ENCODE data around the gene PRX. TPM values are rescaled to one million over a fixed set of nuclear protein-coding genes. Genes with fewer than 3 reads are reported as not detected.
A peak's percentile ranks its signal among the peaks of the same experiment; 100 is the strongest.

PRX gene, protein sequence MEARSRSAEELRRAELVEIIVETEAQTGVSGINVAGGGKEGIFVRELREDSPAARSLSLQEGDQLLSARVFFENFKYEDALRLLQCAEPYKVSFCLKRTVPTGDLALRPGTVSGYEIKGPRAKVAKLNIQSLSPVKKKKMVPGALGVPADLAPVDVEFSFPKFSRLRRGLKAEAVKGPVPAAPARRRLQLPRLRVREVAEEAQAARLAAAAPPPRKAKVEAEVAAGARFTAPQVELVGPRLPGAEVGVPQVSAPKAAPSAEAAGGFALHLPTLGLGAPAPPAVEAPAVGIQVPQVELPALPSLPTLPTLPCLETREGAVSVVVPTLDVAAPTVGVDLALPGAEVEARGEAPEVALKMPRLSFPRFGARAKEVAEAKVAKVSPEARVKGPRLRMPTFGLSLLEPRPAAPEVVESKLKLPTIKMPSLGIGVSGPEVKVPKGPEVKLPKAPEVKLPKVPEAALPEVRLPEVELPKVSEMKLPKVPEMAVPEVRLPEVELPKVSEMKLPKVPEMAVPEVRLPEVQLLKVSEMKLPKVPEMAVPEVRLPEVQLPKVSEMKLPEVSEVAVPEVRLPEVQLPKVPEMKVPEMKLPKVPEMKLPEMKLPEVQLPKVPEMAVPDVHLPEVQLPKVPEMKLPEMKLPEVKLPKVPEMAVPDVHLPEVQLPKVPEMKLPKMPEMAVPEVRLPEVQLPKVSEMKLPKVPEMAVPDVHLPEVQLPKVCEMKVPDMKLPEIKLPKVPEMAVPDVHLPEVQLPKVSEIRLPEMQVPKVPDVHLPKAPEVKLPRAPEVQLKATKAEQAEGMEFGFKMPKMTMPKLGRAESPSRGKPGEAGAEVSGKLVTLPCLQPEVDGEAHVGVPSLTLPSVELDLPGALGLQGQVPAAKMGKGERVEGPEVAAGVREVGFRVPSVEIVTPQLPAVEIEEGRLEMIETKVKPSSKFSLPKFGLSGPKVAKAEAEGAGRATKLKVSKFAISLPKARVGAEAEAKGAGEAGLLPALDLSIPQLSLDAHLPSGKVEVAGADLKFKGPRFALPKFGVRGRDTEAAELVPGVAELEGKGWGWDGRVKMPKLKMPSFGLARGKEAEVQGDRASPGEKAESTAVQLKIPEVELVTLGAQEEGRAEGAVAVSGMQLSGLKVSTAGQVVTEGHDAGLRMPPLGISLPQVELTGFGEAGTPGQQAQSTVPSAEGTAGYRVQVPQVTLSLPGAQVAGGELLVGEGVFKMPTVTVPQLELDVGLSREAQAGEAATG (N-terminal part only)
- polyA plus RNA-seq (2013, experiment 1 of 2): 1.9 TPM
- 1.9 TPM for polyA plus RNA-seq (2013, experiment 2 of 2)

DNA sequence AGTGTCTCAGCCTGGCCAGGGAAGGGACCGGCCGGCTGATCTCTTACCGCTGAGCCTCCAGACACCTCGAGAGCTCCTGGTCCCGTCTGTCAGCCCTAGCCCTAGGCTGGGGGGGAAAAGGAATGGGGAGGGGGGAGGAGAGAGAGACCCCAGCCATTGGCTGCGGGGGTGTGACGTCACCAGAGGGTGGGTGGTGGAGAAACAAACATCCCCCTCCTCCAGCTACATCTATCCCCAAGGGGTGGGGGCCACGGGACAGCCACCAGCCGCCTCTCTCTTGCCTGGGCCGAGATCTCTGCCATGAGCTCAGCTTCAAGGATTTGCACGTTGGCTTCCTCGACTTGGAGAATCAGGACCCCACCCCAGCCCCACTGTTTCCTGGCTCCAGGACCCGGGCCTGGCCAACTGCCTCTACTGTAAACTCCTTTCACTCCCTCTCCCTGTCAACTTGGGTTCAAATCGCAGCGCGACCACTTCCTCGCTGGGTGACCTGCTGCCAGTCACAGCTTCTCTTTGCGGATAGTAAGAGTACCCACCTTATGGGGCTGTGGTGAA lies at the start of gene PRX:
Gene PRX (minus strand): TSS at position 88 of the 555 bp plus-strand sequence. CDS start 5,446 bp downstream, outside the sequence.
- Histone ChIP-seq H3K27me3 (ENCODE audit: control insufficient read depth in 3 of 3, insufficient read depth in 3 of 3, low read depth in 1 of 3, low read length in 3 of 3) (no peaks in the 10 kb centered on the region), H3K4ac (ENCODE audit: low read length) (no peak within 1 kb of the TSS), H3K4me2 (ENCODE audit: insufficient read depth, low read length, poor library complexity, severe bottlenecking) (no peak within 1 kb of the TSS), H2BK5ac (ENCODE audit: low read length) (no peak within 1 kb of the TSS), H4K8ac (ENCODE audit: low read depth, low read length) (no peak within 1 kb of the TSS), H3K79me1 (ENCODE audit: low read depth, low read length) (no peaks in the 10 kb centered on the region), H3K4me3 (ENCODE audit: low read length in 2 of 2) (peak within 1 kb of the TSS in 1 of 2 donors; percentile 9), H2BK12ac (ENCODE audit: low read length) (peak within 1 kb of the TSS; percentile 18), H2BK15ac (ENCODE audit: low read length) (no peak within 1 kb of the TSS), H3K14ac (ENCODE audit: low read length) (peak within 1 kb of the TSS; percentile 21), H2BK120ac (ENCODE audit: low read depth, low read length) (no peak within 1 kb of the TSS), H2AFZ (ENCODE audit: low read length) (peak within 1 kb of the TSS; percentile 84), H3K23ac (ENCODE audit: low read depth, low read length, poor library complexity) (no peak within 1 kb of the TSS), H4K91ac (ENCODE audit: low read depth, low read length, poor library complexity) (no peak within 1 kb of the TSS), H3K4me1 (ENCODE audit: control insufficient read depth in 2 of 2, insufficient read depth in 1 of 2, low read depth in 1 of 2, low read length in 2 of 2) (peaks cover 12 to 26% of the 10 kb centered on the region in 2 donors), H3K9ac (ENCODE audit: low read depth, low read length, poor library complexity) (no peak within 1 kb of the TSS), H3K18ac (ENCODE audit: low read length) (peak within 1 kb of the TSS; percentile 32), H3K36me3 (replicated peaks in 1 of 2; ENCODE audit: control insufficient read depth in 2 of 2, insufficient read depth in 2 of 2, low read length in 2 of 2) (no peaks in the 10 kb centered on the region), H3K9me3 (replicated peaks in 1 of 2; ENCODE audit: control insufficient read depth in 2 of 2, insufficient read depth in 1 of 2, low read depth in 1 of 2, low read length in 2 of 2) (no peaks in the 10 kb centered on the region), H2AK5ac (ENCODE audit: low read depth, low read length) (peak within 1 kb of the TSS; percentile 96), H3K27ac (replicated peaks; ENCODE audit: low read length) (no peak within 1 kb of the TSS)
- WGBS, 2 donors (ENCODE audit: extremely low coverage in 2 of 2, insufficient read length in 2 of 2, insufficient replicate concordance in 1 of 2): no CpG with 5 or more reads among the region's 18 CpGs
- DNase-seq (ENCODE audit: low spot score): no peak

DNA sequence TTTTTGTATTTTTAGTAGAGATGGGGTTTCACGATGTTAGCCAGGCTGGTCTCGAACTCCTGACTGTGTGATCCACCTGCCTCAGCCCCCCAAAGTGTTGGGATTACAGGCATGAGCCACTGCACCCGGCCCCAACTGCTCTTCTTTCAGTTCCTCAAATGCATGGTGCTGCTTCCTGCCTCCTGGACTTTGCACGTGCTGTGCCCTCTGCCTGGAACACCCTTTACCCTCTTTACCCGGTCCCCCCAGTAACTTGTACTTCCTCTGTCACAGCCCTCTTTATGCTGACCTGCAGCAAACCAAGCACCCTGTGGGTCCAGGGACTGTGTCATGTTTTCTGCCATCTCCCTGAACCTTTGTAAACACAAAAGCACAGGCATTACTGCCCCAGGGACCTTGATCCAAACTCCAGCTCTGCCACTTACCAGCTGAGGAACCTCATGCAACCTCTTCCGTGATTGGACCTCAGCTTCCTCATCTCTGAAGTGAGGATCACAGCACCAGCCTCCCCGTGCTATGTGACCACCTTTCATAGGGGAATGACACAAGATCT lies 48.6 kb upstream of the PRX start:
- no peak overlapping the region for H4K8ac ChIP-seq (ENCODE audit: low read depth, low read length)
- no peak overlapping the region for H3K9ac ChIP-seq (ENCODE audit: low read depth, low read length, poor library complexity)
- no CpG with 5 or more reads among the region's 7 CpGs for WGBS, 2 donors (ENCODE audit: extremely low coverage in 2 of 2, insufficient read length in 2 of 2, insufficient replicate concordance in 1 of 2)
- H3K27ac ChIP-seq (replicated peaks; ENCODE audit: low read length): no peak overlapping the region
- H3K27me3 ChIP-seq (ENCODE audit: control insufficient read depth in 3 of 3, insufficient read depth in 3 of 3, low read depth in 1 of 3, low read length in 3 of 3): peaks cover 5 to 14% (median 8%) of the 10 kb centered on the region in 3 experiments
- no peak overlapping the region for H3K18ac ChIP-seq (ENCODE audit: low read length)
- H2AK5ac ChIP-seq (ENCODE audit: low read depth, low read length): no peak overlapping the region
- no peak overlapping the region for H3K4me2 ChIP-seq (ENCODE audit: insufficient read depth, low read length, poor library complexity, severe bottlenecking)
- H3K4me1 ChIP-seq (ENCODE audit: control insufficient read depth in 2 of 2, insufficient read depth in 1 of 2, low read depth in 1 of 2, low read length in 2 of 2): peaks cover 13 to 15% of the 10 kb centered on the region in 2 donors
- no peak overlapping the region for H2BK120ac ChIP-seq (ENCODE audit: low read depth, low read length)
- H2AFZ ChIP-seq (ENCODE audit: low read length): no peak overlapping the region
- no peak for DNase-seq (ENCODE audit: low spot score)
- H3K79me1 ChIP-seq (ENCODE audit: low read depth, low read length): no peaks in the 10 kb centered on the region
- no peak overlapping the region for H3K23ac ChIP-seq (ENCODE audit: low read depth, low read length, poor library complexity)
- H3K36me3 ChIP-seq (replicated peaks in 1 of 2; ENCODE audit: control insufficient read depth in 2 of 2, insufficient read depth in 2 of 2, low read length in 2 of 2): no peaks in the 10 kb centered on the region
- H2BK15ac ChIP-seq (ENCODE audit: low read length): no peak overlapping the region
- no peak overlapping the region for H3K14ac ChIP-seq (ENCODE audit: low read length)
- H3K4ac ChIP-seq (ENCODE audit: low read length): no peak overlapping the region
- H2BK5ac ChIP-seq (ENCODE audit: low read length): no peak overlapping the region
- H4K91ac ChIP-seq (ENCODE audit: low read depth, low read length, poor library complexity): no peak overlapping the region
- peaks cover 0 to 7% of the 10 kb centered on the region in 2 donors for H3K9me3 ChIP-seq (replicated peaks in 1 of 2; ENCODE audit: control insufficient read depth in 2 of 2, insufficient read depth in 1 of 2, low read depth in 1 of 2, low read length in 2 of 2)
- H2BK12ac ChIP-seq (ENCODE audit: low read length): no peak overlapping the region
- H3K4me3 ChIP-seq (ENCODE audit: low read length in 2 of 2): no peak overlapping the region

DNA sequence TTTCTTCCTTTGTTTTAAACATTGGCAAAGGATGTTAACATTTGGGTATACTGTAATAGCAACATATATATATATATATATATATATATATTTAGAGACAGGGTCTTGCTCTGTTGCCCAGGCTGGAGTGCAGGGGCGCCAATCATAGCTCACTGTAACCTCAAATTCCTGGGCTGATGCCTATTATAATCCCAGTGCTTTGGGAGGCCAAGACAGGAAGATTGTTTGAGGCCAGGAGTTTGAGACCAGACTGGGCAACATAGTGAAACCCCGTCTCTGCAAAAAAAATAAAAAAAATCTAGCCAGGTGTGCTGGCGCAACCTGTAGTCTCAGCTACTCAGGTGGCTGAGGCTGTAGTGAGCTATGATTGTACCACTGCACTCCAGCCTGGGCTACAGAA lies 47.0 kb upstream of the PRX start:
- no peak overlapping the region for H3K23ac ChIP-seq (ENCODE audit: low read depth, low read length, poor library complexity)
- H4K91ac ChIP-seq (ENCODE audit: low read depth, low read length, poor library complexity): no peak overlapping the region
- no CpG with 5 or more reads among the region's 3 CpGs for WGBS, 2 donors (ENCODE audit: extremely low coverage in 2 of 2, insufficient read length in 2 of 2, insufficient replicate concordance in 1 of 2)
- H3K4me1 ChIP-seq (ENCODE audit: control insufficient read depth in 2 of 2, insufficient read depth in 1 of 2, low read depth in 1 of 2, low read length in 2 of 2): peaks cover 3 to 7% of the 10 kb centered on the region in 2 donors
- DNase-seq (ENCODE audit: low spot score): no peak
- H2BK15ac ChIP-seq (ENCODE audit: low read length): no peak overlapping the region
- H2BK12ac ChIP-seq (ENCODE audit: low read length): no peak overlapping the region
- H3K27ac ChIP-seq (replicated peaks; ENCODE audit: low read length): no peak overlapping the region
- no peaks in the 10 kb centered on the region for H3K36me3 ChIP-seq (replicated peaks in 1 of 2; ENCODE audit: control insufficient read depth in 2 of 2, insufficient read depth in 2 of 2, low read length in 2 of 2)
- H2BK5ac ChIP-seq (ENCODE audit: low read length): no peak overlapping the region
- H3K27me3 ChIP-seq (ENCODE audit: control insufficient read depth in 3 of 3, insufficient read depth in 3 of 3, low read depth in 1 of 3, low read length in 3 of 3): peaks cover 0 to 6% (median 0%) of the 10 kb centered on the region in 3 experiments
- no peak overlapping the region for H4K8ac ChIP-seq (ENCODE audit: low read depth, low read length)
- no peak overlapping the region for H3K4ac ChIP-seq (ENCODE audit: low read length)
- no peak overlapping the region for H2BK120ac ChIP-seq (ENCODE audit: low read depth, low read length)
- H3K4me2 ChIP-seq (ENCODE audit: insufficient read depth, low read length, poor library complexity, severe bottlenecking): no peak overlapping the region
- H2AFZ ChIP-seq (ENCODE audit: low read length): no peak overlapping the region
- no peak overlapping the region for H3K9ac ChIP-seq (ENCODE audit: low read depth, low read length, poor library complexity)
- H3K9me3 ChIP-seq (replicated peaks in 1 of 2; ENCODE audit: control insufficient read depth in 2 of 2, insufficient read depth in 1 of 2, low read depth in 1 of 2, low read length in 2 of 2): no peaks in the 10 kb centered on the region
- H3K79me1 ChIP-seq (ENCODE audit: low read depth, low read length): no peaks in the 10 kb centered on the region
- H3K14ac ChIP-seq (ENCODE audit: low read length): no peak overlapping the region
- H3K4me3 ChIP-seq (ENCODE audit: low read length in 2 of 2): no peak overlapping the region
- H2AK5ac ChIP-seq (ENCODE audit: low read depth, low read length): no peak overlapping the region
- no peak overlapping the region for H3K18ac ChIP-seq (ENCODE audit: low read length)

Data from neuronal stem cell (in vitro differentiated cells).